Measurements from ENCODE around the gene TRPT1.

The TRPT1 gene

DNA sequence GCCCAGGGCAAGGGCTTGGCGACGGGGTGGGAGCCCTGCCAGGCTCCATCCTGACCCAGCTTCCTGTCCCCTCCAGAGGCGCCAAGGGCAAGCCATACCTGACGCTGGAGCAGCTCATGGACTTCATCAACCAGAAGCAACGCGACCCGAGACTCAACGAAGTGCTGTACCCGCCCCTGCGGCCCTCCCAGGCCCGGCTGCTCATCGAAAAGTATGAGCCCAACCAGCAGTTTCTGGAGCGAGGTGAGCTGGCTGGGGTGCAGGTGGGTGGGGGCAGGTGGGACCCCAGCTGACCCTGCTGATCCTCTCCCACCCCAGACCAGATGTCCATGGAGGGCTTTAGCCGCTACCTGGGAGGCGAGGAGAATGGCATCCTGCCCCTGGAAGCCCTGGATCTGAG lies 30.3 kb upstream of the TRPT1 start:
- Histone ChIP-seq H3K27ac (replicated peaks) (no peak overlapping the region), H3K4me3 (replicated peaks; ENCODE audit: insufficient read depth, low read length) (no peak overlapping the region), H3K27me3 (ENCODE audit: insufficient read depth, poor library complexity, severe bottlenecking) (no peaks in the 10 kb centered on the region)
- DNase-seq (ENCODE audit: low read depth in 1 of 2, low spot score in 1 of 2): no peak
- TF ChIP-seq GABPA (IDR thresholded peaks at IDR 0.05; ENCODE audit: low read depth): no peak
- TF ChIP-seq, protein P1, sequence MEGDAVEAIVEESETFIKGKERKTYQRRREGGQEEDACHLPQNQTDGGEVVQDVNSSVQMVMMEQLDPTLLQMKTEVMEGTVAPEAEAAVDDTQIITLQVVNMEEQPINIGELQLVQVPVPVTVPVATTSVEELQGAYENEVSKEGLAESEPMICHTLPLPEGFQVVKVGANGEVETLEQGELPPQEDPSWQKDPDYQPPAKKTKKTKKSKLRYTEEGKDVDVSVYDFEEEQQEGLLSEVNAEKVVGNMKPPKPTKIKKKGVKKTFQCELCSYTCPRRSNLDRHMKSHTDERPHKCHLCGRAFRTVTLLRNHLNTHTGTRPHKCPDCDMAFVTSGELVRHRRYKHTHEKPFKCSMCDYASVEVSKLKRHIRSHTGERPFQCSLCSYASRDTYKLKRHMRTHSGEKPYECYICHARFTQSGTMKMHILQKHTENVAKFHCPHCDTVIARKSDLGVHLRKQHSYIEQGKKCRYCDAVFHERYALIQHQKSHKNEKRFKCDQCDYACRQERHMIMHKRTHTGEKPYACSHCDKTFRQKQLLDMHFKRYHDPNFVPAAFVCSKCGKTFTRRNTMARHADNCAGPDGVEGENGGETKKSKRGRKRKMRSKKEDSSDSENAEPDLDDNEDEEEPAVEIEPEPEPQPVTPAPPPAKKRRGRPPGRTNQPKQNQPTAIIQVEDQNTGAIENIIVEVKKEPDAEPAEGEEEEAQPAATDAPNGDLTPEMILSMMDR (IDR thresholded peaks at IDR 0.05; ENCODE audit: insufficient read depth, low read length): no peak
- TF ChIP-seq, protein P2, sequence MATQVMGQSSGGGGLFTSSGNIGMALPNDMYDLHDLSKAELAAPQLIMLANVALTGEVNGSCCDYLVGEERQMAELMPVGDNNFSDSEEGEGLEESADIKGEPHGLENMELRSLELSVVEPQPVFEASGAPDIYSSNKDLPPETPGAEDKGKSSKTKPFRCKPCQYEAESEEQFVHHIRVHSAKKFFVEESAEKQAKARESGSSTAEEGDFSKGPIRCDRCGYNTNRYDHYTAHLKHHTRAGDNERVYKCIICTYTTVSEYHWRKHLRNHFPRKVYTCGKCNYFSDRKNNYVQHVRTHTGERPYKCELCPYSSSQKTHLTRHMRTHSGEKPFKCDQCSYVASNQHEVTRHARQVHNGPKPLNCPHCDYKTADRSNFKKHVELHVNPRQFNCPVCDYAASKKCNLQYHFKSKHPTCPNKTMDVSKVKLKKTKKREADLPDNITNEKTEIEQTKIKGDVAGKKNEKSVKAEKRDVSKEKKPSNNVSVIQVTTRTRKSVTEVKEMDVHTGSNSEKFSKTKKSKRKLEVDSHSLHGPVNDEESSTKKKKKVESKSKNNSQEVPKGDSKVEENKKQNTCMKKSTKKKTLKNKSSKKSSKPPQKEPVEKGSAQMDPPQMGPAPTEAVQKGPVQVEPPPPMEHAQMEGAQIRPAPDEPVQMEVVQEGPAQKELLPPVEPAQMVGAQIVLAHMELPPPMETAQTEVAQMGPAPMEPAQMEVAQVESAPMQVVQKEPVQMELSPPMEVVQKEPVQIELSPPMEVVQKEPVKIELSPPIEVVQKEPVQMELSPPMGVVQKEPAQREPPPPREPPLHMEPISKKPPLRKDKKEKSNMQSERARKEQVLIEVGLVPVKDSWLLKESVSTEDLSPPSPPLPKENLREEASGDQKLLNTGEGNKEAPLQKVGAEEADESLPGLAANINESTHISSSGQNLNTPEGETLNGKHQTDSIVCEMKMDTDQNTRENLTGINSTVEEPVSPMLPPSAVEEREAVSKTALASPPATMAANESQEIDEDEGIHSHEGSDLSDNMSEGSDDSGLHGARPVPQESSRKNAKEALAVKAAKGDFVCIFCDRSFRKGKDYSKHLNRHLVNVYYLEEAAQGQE (IDR thresholded peaks at IDR 0.05; ENCODE audit: insufficient replicate concordance, low read depth): no peak
- no peak for TF ChIP-seq SPI1 (IDR thresholded peaks at IDR 0.05; ENCODE audit: borderline replicate concordance, low read depth)
- no peak for TF ChIP-seq POLR2AphosphoS5 (IDR thresholded peaks at IDR 0.05; ENCODE audit: low read depth)

GRCh38 chr11:64255135-64256128 lies 29.4 kb upstream of the TRPT1 start:
- H3K4me3 ChIP-seq (replicated peaks; ENCODE audit: insufficient read depth, low read length): no peak overlapping the region
- no peak for DNase-seq (ENCODE audit: low read depth in 1 of 2, low spot score in 1 of 2)
- TF ChIP-seq, protein P1 (IDR thresholded peaks at IDR 0.05; ENCODE audit: insufficient read depth, low read length): no peak
- no peak for TF ChIP-seq POLR2AphosphoS5 (IDR thresholded peaks at IDR 0.05; ENCODE audit: low read depth)
- TF ChIP-seq, protein P2 (IDR thresholded peaks at IDR 0.05; ENCODE audit: insufficient replicate concordance, low read depth): no peak
- no peak for TF ChIP-seq GABPA (IDR thresholded peaks at IDR 0.05; ENCODE audit: low read depth)
- TF ChIP-seq SPI1 (IDR thresholded peaks at IDR 0.05; ENCODE audit: borderline replicate concordance, low read depth): no peak
- no peaks in the 10 kb centered on the region for H3K27me3 ChIP-seq (ENCODE audit: insufficient read depth, poor library complexity, severe bottlenecking)
- no peak overlapping the region for H3K27ac ChIP-seq (replicated peaks)

- TF ChIP-seq GABPA (IDR thresholded peaks at IDR 0.05; ENCODE audit: low read depth) (no peak), SPI1 (IDR thresholded peaks at IDR 0.05; ENCODE audit: borderline replicate concordance, low read depth) (no peak), POLR2AphosphoS5 (IDR thresholded peaks at IDR 0.05; ENCODE audit: low read depth) (no peak)
- TF ChIP-seq, protein P2 (IDR thresholded peaks at IDR 0.05; ENCODE audit: insufficient replicate concordance, low read depth): no peak
- TF ChIP-seq, protein P1 (IDR thresholded peaks at IDR 0.05; ENCODE audit: insufficient read depth, low read length): no peak
- Histone ChIP-seq H3K4me3 (replicated peaks; ENCODE audit: insufficient read depth, low read length) (no peak overlapping the region), H3K27ac (replicated peaks) (no peak overlapping the region)
These were observed 28.3 kb upstream of the TRPT1 start for GRCh38 chr11:64254326-64254725.

More at GRCh38 chr11:64254326-64254725, 28.3 kb upstream of the TRPT1 start:
- H3K27me3 ChIP-seq (ENCODE audit: insufficient read depth, poor library complexity, severe bottlenecking): no peaks in the 10 kb centered on the region
- DNase-seq (ENCODE audit: low read depth in 1 of 2, low spot score in 1 of 2): no peak

Data from HL-60 (cell line).